Measurements from ENCODE around the gene INF2. TPM values are rescaled to one million over a fixed set of nuclear protein-coding genes. Genes with fewer than 3 reads are reported as not detected.
"Not testable (repeated sequence)": the region's sequence is repeated elsewhere in the genome, so short reads cannot be mapped to it uniquely, and the experiment has no call there.

The INF2 gene
- polyA plus RNA-seq, 12 donors = 28.8 to 60.9 (median 40.2) TPM; not detected in 1

DNA sequence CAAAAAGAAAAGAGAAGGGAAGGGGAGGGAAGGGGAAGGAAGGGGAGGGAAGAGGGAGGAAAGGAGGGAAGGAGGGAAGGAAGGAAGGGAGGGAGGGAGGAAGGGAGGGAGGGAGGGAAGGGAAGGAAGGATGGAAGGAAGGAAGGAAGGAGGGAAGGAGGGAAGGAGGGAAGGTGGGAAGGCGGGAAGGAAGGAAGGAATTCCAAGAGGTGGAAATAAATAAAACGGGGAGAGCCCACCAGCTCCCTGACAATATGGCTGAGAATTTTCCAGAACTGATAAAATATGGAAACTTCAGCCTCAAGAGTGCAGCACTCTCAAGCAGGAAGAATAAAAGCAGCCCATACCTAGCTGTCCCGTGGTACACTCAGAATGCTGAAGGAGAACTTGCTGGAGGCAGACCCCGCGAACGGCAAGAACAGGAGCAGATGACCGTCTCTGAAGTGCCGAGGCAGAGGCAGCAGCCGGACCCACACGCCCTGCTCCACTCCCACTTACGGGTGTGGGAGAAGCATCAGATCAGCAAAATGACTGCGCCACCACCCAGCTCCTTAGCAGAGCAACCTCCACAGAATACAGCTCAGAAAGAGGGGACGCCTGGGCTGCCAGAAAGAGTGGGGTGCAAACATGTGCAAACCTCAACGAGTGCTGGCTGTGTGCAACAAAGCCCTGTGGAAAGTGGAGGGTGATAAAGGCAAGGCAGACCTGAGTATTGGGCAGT lies 34.1 kb upstream of the INF2 start:
- DNase-seq = no peak

DNA sequence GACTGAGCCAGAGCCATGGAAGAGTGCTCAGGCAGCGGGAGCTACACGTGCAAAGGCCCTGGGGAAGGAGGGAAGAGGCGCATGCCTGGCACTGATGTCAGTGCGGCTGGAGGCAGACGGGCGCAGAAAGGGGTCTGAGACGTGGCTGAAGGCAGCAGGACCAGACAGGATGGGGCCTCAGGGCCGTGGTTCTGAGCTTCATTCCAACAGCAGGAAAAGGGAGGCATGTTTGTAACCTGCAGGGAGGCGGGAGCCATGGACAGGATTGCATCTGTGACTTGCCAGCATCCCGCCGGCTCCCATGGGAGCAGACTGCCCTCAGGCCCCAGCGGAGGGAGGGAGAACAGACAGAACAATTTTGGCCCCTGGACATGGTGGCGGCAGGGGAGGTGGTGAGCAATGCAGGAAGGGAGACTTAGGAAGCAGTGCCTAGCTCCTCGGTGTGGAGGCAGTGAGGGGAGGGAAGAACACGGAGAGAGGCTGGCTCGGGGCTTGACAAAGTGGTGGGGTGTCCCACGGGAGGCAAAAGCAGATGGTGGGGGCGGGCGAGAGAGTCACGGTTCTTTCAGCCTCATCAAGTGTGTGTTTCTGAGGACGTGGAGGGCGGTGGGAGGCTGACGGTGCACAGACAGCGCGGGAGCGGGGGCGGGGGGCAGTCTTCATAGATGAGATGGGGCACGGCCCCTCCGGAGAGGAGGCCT lies 33.3 kb upstream of the INF2 start:
- DNase-seq = no peak

DNA sequence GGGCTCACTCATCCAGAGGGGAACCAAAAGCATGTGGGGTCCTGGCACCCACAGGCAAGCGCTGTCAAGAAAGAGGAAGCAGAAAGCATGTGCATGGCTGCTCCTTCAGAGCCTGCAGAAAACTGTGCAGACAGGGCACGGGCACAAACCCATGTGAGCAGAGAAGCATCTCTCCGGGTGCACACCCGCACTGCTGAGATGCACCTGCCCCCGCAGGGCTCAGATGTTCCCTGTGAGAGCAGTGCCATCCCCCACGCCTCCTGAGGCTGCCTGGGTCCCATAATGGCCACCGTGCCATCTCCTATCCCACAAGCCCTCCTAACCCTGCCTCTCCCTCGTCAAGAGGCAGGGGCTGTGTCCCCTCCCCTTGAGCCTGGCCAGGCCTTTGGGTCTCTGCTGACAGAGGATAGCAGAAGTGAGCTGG lies 32.3 kb upstream of the INF2 start:
- DNase-seq = no peak

DNA sequence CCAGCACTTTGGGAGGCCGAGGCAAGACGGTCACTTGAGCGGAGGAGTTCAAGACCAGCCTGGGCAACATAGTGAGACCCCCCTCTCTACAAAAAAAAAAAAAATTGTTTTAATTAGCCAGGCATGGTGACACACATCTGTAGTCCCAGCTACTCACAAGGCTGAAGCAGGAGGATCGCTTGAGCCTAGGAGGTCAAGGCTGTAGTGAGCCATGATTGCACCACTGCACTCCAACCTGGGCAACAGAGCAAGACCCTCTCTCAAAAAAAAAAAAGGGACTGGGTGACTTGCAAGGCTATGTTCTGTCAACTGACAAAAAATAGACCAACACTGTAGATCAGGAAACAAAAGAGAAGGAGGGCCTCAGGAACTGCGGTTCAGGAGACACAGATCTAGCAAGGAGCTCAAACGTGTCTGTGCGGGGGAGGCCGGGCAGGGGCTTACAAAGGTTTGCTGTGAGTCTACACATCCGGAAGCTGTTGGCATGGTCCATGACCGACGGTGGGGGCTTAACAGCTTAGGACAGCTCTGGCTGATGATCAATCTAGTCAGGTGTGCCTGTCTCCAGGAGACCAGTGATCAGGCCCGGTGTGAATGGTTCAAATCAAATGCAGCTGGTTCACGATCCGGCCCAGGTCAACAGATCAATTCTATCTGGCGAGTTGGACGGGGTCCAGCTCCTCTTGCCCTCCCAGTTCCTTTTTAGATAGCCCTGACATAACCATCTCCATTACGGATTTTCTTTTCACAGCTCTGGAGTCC lies 31.7 kb upstream of the INF2 start:
- DNase-seq = no peak

DNA sequence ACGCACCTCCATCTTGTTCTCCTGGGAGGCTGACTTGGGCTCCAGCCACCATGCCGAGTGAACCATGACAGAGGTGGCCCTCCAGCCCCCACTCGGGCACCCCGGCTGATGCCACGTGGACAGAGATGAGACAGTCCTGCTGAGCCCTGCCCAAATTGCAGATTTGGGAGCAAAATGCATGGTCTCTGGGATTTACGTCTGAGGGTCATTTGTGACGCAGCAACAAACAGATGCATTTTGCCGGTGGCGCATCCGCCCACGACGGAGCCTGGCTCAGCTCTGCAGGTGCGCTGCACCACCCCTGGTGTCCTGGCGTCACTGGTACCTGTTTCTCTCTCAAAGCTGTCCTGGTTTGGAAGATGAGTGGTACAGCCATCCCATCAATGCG lies 31.1 kb upstream of the INF2 start:
- DNase-seq = no peak

DNA sequence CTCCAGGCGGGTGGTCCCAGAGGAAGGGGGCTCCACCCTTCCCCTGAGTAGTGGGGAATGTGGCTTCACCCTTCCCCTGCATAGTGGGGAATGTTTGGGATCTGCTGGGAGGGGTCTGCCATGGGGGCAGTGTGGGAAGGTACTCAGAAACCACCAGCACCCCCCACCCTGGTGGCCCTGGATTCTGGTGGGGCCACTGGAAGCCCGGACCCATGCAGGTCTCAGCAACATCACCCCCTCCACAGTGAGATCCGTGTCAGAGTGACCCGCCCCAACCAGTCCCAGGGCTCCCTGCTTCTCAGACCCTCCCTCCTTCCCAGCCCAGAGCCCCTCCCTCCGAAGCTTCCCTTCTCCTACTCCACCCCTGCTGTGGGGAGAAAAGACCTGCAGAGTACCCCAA lies 30.3 kb upstream of the INF2 start:
- DNase-seq = no peak

DNA sequence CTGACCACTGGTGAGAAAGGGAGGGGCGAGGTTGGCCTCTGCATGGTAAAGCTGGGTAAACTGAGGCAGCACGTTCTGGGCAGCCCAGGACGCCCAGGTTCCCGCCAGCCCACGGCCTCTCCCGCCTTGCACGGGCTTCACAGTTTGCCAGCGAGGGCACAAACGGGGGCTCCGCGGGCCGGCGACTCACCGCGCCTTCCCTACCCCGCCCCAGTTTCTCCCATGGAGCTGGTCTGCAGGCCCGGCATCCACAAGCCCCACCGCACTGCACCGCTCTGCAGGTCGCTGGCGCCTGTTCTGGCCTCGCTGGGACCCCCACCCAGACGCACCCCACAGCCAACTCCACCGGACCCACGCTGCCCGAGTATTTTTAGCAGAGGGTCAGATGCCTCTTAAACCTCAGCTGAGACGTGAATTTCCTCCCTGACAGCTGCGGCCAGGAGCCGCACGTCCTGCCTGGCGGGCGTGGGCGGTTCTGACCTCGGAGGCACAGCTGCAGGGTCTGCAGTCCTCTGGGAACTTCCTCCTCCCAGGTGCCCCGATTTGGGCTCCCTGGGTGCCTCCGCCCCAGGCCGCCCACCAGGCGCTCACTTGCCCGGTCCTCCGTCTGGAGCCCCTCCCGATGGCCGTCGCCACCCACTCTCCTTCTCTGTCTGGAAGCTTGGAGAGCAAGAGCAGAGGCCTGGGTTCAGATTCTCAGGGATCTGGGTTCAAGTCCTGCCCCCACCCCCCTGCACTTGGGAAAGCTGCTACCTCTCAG lies 29.5 kb upstream of the INF2 start:
- DNase-seq = no peak

DNA sequence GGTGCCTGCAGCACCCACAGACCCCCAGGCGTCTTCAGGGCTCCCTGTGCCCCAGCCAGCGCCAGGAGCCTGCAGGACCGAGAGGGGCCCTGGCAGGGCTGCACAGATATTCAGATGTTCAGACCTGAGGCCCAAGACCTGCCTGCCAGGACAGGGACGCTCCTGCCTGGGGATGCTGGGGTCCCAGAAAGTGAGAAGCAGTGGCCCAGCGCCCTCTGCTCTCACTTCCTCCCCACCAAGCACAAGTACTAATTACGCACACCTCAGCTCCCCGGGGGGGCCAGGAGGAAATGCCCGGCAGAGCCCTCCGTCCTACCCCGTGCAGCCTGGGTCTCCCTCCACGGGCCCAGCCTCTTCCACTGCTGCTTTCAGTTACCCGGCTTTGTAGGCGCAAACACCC lies 28.8 kb upstream of the INF2 start:
- DNase-seq = no peak

DNA sequence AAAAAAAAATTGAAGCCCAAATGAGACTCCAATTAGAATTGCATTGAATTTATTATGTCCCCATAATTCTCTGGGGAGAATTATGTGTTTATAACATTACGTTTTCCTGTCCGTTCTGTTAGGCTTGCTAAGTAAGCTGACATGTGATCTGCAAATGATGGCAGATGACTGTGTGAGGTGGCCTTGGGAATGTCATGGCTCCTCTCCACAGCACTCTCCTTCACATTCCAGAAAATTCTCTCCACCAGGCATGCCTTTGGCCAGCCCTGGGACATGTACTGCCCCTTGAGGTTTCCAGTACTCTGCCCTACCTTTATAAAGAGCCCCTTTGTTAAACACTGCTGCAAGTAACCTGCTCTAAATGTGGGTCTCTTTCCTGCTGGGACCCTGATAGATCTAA lies 28.3 kb upstream of the INF2 start:
- no peak for DNase-seq

DNA sequence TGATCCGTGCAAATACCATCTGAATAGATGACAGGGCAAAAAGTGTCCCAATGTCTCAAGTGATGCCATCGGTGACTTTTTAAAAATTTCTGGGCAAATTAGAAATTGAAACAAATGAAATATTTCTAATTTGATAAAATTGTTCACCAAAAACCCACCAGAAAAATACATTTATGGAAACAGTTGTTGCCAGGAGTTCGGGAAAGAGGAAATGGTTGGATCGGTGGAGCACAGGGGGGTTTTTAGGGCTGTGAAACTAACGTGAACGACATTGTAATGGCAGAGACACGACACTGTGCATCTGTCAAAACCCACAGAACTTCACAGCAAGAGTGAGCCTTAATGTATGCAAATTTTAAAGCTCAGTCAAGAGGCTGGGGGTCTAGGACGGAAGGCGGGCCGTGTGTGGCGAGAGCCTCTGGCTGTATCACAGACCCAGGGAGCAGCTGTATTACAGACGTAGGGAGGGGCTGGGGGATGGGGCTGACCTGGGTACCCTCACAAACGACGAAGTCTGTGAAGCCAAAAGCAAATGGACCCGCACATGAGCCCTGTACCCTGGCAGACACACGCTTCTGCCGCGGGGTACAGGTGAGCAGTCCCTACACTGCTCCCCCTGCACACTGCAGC lies 27.8 kb upstream of the INF2 start:
- not testable (repeated sequence) for DNase-seq

DNA sequence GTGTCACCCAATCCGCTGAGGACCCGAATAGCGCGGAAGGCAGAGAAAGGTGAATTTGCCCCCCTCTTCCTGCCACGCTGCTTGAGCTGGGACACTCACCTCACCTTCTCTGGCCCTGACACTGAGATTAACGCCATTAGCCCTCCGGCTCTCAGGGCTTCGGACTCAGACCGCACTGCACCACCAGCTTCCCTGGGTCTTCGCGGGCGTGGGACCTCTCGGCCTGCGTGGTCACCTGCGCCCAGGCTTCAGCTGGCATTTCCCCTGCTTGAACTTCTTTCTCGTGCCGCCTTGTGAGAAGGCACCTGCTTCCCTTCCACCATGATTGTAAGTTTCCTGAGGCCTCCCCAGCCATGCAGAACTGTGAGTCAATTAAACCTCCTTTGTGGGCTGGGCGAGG lies 26.9 kb upstream of the INF2 start:
- DNase-seq = not testable (repeated sequence)

DNA sequence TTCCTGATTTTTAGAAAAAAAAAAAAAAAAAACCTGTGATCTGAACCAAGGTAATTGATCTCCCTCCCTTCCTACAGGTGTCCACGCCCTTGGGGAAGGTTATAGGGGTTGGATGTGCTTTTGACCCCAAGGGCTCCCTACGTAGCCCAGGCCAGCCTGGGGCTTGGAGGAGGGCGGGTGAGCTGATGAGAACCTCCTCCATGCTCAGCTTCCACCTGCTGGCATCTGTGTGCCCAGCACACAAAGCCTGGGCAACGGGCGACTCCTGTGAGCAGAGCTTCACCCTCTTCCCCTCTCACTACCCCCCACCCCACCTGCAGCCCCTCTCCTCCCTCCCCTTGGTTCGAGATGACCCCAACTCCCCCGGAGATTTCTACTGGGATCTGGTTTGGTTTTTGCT lies 25.3 kb upstream of the INF2 start:
- no peak for DNase-seq

DNA sequence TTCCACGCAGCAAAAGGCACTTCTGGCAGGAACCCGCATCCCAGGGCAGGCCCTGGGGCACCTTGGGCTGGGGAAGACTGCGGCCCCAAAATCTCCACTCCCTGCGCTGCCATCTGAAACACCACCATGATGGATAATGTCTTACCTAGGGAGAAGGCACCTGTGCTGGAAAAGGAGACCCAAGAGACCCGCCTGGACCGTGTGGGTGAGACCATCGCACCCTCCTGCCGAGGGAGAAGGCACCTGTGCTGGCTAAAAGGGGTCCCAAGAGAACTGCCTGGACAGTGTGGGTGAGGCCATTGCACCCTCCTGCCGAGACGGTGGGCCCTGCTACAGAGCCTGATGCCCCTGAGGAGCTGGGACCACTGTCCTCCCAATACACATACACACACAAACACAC lies 24.8 kb upstream of the INF2 start:
- DNase-seq = no peak

DNA sequence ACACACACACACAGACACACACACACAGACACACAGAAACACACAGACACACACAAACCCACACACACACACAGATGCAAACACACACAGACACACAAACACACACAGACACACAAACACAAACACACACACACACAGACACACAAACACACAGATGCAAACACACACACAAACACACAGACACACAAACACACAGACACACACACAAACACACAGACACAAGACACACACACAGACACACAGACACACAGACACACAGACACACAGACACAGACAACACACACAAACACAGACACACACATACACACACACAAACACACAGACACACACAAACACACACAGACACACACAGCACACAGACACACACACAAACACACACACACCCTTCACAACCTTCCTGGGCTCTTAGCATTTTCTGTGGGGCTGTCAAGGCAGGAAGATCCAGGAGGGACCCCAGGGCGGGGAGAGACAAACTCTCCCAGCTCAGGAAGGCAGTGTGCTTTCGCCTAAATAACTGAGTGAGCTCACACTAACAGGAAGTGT lies 24.2 kb upstream of the INF2 start:
- no peak for DNase-seq

DNA sequence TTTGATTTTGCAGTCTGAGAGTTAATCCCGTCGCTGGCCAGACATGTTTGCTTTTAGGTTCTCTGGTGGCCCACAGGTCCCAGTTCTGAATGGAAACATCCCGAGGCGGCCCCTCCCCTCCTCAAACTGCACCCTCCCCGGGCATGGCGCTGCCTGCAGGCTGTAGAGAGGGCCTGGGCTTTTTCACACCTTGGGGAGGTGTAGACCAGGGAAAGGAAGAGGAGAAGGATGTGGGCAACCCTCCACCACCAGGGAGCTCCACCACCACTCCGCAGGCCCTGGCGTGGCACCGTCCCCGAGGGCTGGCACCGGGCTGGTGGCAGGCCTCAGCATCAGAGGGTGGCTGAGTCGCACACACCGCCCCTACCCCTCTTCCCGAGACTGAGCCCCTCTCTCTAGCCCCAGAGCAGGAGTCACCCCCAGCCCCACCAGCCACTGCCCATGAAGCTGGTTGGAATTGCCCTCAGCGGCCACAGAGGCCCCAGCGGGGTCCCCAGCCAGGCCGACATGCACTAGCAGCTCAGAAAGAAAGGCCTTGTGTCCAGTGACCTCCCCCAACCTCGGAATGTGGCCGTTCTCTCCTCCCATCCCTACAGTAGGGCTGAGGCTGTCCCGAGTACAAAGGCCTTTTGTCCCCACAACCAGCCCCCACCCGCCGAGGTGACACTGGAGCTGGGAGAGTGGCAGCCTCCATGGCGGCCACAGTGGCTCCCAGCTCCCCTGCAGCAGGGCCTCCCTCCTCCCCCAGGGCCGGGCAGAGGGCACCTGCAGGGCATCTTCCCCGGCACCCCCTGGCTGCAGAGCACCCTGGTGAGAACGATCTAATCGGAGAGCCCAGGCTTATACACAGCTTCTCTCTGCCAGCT lies 23.5 kb upstream of the INF2 start:
- no peak for DNase-seq

DNA sequence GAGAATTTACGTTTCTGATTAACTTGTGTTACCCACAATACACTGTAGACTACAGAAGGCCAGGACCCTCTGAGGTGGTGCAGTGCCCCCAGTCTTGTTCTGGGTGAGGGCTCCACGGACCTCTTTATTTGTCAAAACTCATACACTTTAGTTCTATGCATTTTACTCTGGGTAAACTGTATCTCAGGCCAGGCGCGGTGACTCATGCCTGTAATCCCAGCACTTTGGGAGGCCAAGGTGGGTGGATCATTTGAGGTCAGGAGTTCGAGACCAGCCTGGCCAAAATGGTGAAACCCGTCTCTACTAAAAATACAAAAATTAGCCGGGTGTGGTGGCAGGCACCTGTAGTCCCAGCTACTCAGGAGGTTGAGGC lies 22.9 kb upstream of the INF2 start:
- not testable (repeated sequence) for DNase-seq

DNA sequence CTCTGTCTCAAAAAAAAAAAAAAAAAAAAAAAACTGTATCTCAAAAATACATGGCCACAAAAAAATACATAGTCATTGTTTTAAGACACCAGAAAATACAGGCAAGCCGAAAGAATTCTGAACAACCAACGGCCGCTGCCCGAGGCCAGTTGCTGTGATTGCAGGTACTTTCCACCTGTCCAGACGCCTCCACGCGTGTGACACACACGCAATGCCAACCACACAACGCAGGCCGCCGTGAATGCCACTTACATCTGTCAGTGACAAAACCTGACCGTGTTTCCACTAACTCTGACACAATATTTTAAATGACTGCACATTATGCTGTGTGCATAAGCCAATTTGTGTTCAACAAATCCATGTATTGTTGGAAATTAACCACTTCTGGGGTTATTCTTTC lies 22.4 kb upstream of the INF2 start:
- no peak for DNase-seq

DNA sequence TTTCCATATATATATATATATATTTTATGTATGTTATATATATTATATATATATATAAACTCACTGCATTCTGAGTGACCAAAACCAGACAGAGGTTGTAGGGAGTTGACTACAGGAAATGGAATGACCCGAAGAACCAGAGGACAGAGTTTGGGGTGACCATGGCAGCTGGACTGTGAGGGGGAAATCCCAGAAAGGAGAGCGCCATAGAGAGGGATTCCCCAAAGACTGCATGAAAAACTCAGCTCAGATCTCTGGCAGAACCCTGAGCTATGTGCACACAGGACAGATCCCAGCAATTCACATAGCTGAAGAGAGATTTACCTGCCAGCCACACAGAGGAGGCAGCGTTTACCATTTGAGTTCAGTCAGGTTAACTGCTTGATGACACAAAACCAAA lies 19.7 kb upstream of the INF2 start:
- no peak for DNase-seq

DNA sequence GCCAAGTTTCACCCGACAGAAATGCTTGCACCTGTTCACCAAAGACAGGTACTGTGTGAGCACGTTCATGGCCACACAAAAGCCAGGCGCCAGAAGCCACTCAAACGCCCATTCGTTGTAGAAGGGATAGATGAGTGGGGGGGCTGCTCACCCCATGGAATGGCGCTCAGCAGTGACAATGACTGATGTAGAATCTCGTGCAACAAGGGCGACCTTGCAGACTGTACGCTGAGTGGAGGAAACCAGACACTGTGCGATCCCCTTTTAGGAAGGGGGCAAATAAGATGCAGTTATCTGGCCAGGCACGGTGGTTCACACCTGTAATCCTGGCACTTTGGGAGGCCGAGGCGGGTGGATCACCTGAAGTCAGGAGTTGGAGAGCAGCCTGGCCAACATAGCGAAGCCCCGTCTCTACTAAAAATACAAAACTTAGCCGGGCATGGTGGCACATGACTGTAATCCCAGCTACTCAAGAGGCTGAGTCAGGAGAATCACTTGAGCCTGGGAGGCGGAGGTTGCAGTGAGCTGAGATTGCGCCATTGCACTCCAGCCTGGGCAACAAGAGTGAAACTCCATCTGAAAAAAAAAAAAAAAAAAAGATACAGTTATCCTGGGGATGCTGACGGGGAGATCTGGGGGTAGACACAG lies 18.0 kb upstream of the INF2 start:
- not testable (repeated sequence) for DNase-seq

DNA sequence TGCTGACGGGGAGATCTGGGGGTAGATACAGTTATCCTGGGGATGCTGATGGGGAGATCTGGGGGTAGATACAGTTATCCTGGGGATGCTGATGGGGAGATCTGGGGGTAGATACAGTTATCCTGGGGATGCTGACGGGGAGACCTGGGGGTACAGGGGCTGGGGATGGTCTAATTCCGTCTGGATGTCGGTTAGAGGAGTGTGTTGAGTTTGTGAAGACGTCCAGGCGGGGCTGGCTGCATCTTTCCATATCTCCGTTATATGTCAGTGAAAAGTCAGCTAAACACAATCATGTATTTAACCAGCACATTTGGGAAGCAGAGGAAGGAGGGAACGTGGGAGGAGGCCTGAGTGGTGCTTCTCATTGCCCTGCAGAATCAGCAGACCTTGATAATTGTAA lies 17.3 kb upstream of the INF2 start:
- not testable (repeated sequence) for DNase-seq
